Measurements from ENCODE around the gene CNNM2. TPM values are rescaled to one million over a fixed set of nuclear protein-coding genes. Genes with fewer than 3 reads are reported as not detected.
A peak's percentile ranks its signal among the peaks of the same experiment; 100 is the strongest.

Gene CNNM2
- total RNA-seq: 1 to 10 TPM; 3.7 to 3.9 TPM
- long read RNA-seq: 0 reads

DNA sequence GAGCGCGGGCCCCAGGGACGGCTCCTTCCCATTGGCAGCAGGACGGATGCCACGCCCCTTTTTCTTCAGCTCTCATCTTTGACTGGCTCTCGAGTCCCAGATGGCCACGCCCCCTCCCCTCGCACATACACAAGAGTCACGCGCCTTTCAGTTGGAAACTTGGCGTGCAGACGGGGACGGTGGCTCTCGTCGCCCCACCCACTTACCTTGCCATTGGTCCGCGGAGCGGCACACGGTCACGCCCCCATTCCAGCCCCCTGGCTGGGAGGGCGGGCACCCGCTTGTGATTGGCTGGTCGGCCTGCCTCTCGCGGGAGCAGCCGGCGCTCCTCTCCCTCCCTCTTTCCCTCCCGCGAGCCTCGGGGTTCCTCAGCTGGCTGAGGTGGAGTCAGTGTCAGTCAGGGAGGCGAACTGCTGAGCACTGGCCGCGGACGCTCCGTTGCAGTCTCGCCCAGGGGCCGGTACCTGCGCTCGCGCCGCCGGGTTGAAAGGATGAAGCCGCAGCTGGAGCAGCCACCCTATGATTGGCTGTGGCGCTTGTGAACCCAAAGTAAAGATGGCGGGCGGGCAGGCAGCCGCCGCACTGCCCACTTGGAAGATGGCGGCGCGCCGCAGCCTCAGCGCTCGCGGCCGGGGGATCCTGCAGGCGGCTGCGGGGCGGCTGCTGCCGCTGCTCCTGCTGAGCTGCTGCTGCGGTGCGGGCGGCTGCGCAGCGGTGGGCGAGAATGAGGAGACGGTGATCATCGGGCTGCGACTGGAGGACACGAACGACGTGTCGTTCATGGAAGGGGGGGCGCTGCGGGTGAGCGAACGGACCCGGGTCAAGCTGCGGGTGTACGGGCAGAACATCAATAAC, at the start of gene CNNM2:
CNNM2 (plus strand) TSS at position 333 of the 855 bp plus-strand sequence; CDS start at position 520, 187 bp downstream.
- DNase-seq (peak; percentile 100), ATAC-seq (peak; percentile 97 to 98)
- intact Hi-C loops (cut with DNase I): loop anchor here (1.0 to 5.0 kb wide), 4 partner anchors 149 to 327 kb away; partner anchors contain the start of gene RPEL1 (in 1 of the 2)

DNA sequence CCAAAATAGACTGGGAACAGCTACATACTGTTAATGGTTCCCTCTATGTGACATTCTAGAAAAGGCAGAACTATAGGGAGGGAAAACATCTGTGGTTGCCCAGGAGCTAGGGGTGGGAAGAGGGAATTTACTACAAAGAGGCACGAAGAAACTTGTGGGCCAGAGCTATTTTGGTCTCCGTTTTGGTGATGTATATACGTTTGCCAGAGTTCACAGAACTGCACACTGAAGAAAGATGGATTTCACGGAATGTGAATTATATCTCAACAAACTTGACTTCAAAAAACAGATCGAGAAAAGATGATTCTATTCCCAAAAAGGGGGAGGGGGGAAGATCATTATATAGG, 49.2 kb upstream of the CNNM2 start:
- intact Hi-C loops (cut with DNase I): no loop called here
- DNase-seq: no peak
- no peak for ATAC-seq

DNA sequence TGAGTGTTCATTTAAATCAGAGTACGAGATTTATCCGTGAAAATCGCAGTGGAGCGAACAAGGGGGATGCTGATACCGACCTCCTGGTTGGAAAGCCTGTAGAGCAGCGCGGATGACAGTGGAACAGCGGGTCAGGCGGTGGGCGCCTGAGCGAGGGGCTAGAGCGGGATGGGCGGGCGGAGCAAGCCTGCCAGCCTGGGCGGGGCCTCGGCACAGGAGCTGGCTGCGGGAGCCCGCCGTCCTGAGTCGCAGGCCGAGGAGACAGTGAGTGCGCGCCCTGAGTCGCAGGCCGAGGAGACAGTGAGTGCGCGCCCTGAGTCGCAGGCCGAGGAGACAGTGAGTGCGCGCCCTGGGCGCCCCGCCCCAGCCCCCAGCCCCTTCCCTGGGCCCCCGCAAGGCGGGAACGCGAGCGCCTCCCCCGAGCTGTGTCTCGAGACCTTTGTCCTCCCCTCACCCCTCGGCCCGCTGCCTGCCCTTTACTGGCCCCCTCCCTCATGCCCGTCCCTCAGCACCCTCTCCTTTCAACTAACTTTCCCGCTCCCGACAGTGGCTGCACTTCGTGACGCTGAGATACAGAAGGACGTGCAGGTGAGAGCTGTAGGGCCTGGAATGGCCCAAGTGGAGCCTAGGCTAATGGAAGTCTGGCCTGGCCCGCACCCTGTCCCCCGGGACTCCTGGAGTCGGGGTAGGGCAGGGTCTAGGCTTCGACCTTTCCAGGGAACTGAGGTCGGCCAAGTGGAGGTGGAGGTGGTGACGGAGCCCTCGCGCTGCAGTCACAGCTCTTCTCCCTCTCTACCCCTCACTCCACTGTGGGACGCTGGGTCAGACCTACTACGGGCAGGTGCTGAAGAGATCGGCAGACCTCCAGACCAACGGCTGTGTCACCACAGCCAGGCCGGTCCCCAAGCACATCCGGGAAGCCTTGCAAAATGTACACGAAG, 48.6 kb upstream of the CNNM2 start, which contains the start of gene AS3MT:
AS3MT (plus strand) TSS at position 213 of the 941 bp plus-strand sequence; CDS start at position 336, 123 bp downstream.
- DNase-seq: peak; percentile 60
- ATAC-seq: peak; percentile 91 to 93
- intact Hi-C loops (cut with DNase I): no loop called here

DNA sequence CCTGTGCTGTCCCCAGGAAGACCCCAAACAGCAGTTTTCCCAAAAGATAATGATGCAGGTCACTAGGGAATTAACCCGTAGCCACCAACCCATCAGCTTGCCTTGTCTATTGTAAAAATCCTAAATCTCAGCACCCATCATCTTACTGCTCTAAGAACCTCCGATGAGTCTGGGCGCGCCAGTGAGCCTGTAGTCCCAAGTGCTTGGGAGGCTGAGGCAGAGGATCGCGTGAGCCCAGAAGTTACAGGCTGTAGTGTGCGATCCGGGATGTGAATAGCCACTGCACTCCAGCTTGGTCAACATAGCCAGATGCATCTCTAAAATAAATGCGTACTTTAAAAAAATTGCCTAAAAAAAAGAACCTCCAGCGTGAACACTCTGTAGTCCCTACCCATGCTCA, 47.9 kb upstream of the CNNM2 start:
- ATAC-seq: peak; percentile 7

DNA sequence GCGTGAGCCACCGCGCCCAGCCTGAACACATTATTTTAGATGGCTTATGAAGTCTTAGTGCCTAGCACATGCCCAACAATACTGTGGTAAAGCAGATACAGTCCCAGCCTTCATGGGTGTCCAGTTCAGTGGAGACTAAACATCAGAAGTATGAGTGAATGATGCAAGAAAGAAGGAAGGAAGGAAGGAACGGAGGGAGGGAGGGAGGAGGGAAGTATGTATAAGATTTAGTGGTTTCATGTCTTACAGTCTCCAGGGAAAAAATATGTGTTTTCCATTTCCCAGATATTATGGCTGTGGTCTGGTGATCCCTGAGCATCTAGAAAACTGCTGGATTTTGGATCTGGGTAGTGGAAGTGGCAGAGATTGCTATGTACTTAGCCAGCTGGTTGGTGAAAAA, 45.9 kb upstream of the CNNM2 start:
- DNase-seq (no peak), ATAC-seq (no peak)
- intact Hi-C loops (cut with DNase I): no loop called here

More for the DNA sequence above, 47.9 kb upstream of the CNNM2 start:
- intact Hi-C loops (cut with DNase I): no loop called here
- no peak for DNase-seq

DNA sequence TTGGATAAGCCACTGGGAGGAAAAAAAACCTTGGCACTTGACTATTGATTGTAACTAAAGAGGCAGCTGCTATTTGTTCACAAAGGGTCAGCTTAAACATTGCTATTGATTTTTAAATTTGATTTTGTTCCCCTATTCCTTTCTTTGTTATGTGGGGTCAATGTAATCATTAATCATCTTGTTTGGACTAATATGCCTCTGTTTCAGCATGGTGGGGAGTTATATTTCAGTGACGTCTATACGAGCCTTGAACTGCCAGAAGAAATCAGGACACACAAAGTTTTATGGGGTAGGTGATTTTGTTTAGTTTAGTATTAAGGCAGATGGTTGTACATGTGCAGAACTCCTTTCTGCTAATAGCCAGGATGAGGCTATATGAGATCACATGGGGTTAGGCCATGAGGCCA, 41.3 kb upstream of the CNNM2 start:
- DNase-seq: no peak

DNA sequence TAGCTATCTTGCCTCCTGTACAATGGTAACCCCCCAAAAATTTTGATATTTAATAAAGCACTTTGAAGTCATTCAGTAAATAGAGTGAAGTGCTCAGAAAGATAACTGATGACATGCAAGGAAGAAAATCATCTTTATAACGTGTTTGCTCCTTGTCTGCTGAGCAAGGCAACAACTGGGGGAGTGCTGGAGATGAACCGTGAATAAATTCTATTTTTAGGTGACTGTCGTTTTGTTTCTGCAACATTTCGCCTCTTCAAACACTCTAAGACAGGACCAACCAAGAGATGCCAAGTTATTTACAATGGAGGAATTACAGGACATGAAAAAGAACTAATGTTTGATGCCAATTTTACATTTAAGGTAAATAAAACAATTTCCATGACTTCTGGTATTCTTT, 39.5 kb upstream of the CNNM2 start:
- DNase-seq (no peak), ATAC-seq (no peak)
- intact Hi-C loops (cut with DNase I): no loop called here

More for the DNA sequence above, 41.3 kb upstream of the CNNM2 start:
- intact Hi-C loops (cut with DNase I): no loop called here
- ATAC-seq: no peak

DNA sequence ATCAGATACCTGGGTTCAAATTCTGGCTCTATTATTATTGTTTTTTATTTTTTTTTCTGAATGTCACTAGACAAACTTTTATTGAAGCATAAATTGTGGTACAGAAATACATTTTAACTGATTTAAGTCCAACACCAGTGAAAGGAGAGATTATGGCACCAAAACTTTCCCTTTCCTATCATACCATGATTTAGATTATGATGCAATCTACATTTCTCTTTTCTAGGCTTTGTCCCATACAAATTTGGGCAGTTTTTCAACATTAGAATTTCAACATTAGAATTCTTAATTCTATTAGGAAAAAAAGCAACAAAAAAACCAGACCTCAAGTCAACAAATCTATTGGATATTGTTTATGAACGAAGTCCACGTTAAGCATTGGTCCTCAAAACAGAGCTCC, 37.8 kb upstream of the CNNM2 start:
- intact Hi-C loops (cut with DNase I): no loop called here
- ATAC-seq (no peak), DNase-seq (no peak)

DNA sequence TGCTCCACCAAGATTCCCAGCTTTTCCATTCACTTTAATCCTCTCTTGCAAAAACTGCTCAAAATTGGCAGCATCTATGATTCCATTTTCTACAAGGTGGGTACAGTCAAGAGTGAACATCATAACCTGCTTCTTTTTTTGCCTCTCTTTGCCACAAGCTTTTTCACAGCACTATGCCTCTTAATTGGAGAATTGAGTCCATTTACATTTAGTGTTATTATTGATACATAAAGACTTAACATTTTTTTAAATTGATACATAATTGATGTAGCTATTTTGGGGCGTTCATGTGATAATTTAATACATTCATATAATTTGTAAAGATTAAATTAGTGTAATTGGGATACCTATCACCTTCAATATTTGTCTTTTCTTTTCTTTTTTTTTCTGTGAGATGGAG, 30.0 kb upstream of the CNNM2 start:
- ATAC-seq (no peak), DNase-seq (no peak)
- intact Hi-C loops (cut with DNase I): no loop called here

DNA sequence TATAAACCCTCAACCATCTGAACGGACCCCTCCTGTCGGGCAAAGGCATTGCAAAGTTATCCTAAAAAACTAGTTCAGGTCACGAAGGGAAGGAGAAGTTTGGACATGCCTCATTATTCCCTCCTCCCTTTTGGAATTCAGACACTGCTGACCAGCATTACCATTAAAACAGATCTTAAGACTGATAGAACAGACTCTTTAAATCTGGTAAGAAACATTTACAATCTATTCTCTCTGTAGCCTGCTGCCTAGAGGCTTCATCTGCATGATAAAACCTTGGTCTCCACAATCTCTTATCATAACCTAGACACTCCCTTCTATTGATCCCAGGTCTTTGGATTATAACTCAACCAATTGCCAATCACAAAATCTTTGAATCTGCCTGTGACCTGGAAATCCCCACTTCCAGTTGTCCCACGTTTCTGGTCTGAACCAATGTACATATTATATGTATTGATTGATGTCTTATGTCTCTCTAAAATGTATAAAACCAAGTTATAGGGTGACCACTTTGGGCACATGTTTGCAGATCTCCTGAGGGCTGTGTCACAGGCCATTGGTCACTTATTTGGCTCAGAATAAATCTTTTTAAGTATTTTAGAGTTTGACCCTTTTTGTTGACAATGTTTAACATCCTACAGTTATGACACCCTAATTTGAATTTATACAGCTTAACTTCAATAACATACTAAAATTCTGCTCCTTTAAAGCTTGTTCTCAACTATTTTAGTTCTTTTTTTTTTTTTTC, 23.5 kb upstream of the CNNM2 start:
- DNase-seq (no peak), ATAC-seq (no peak)
- intact Hi-C loops (cut with DNase I): no loop called here

DNA sequence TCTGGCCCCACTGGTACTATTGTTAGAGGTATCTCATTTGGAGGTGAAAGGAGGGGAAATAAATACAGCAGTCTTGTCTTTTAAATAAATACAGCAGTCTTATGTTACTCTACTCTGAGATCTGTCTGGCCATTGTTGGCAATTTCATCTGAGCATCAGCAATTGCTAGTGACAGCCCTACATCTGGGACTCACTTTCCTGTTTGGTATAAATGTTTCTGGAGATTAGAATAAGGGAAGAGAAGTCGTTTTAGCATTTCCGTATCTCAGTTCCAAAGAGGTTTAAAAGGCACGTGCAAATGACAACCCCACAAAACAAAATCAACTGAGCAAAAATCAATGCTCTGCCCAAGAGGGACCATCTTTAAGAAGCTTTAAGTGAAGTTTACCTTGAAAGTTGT, 18.1 kb upstream of the CNNM2 start:
- DNase-seq (no peak), ATAC-seq (no peak)
- intact Hi-C loops (cut with DNase I): loop anchor here (1.0 to 5.0 kb wide), 4 partner anchors 65 to 173 kb away; no protein-coding TSS in a partner anchor

DNA sequence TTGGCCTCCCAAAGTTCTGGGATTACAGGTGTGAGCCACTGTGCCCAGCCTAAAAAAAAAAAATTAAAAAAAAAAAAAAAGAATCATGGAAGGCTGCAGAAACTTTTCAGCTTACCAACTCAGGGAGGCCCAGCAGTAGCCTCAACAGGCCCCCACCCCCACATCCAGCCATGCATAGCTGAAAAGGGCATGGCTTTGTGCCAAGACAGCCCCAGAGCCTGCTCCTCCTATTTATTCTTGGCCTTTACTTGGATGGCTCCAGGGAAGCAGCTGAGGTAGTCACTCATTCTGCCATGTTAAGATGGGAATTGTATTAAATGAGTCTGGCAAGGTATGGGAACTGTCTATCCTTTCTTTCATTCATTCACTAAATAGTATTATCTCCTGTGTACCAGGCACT, 13.7 kb upstream of the CNNM2 start:
- DNase-seq (no peak), ATAC-seq (no peak)
- intact Hi-C loops (cut with DNase I): loop anchor here in 1 of 2 donors (5.0 kb wide), 1 partner anchor 177 kb away; no protein-coding TSS in a partner anchor

DNA sequence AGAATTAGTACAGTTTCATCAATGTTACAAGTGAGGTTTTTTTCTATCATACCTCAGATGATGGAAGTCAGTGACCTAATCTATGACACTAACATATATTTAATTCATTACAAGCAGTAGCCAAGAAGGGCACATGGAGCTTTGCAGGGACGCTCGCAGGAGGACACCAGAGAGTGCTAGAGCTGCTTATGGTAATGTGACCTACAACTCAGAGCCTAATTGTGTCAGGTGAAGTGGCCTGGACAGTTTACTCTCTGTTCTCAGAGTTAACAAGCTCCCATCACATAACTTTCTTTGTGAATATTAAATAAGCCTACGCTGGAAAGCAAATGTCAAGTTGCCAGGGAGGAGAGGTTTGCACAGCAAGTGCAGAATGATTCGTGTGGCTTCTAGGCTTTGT, 11.6 kb upstream of the CNNM2 start:
- no peak for DNase-seq
- ATAC-seq: no peak
- intact Hi-C loops (cut with DNase I): no loop called here

DNA sequence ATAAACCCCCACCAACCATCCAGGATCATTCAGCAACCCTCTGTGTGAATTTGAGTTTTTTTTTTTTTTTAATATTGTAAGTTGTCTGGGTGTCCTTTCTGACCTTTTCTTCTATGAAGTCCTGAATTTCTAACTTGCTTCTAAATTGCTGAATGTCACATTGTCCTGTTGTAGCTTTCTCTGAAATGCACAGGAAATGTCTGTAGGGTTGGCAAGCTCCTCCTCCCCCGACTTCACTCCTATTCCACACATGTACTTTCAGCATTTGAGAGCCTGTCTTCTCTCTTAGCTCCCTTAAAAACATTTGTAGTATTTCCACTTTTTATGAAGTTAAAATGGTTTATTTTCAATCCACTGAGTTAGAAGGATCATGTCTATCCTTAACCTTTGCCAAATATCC, 3.3 kb upstream of the CNNM2 start:
- DNase-seq (no peak), ATAC-seq (no peak)
- intact Hi-C loops (cut with DNase I): loop anchor here in 1 of 2 donors (5.0 kb wide), 1 partner anchor 153 kb away; no protein-coding TSS in a partner anchor

DNA sequence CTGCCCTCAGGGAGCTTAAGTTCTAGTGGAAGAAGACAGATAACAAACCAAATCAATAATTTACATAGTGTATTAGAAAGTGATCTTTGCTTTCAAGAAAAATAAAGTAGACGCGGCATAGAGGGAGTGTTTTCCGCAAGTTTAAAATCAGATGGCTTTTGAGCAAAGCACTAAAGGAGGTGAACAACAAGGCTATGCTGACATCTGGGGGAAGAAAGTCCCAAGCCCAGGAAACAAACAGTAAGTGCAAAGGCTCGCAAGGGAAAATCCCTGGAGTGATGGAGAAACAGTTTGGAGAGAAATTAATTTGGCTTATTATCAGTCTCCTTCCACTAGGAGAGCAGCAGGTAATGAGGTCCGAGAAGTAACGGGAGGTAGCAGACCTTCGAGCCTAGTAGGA, 1.9 kb upstream of the CNNM2 start:
- no peak for DNase-seq
- no peak for ATAC-seq
- intact Hi-C loops (cut with DNase I): loop anchor here (2.0 to 5.0 kb wide), 2 partner anchors 151 to 155 kb away; no protein-coding TSS in a partner anchor

DNA sequence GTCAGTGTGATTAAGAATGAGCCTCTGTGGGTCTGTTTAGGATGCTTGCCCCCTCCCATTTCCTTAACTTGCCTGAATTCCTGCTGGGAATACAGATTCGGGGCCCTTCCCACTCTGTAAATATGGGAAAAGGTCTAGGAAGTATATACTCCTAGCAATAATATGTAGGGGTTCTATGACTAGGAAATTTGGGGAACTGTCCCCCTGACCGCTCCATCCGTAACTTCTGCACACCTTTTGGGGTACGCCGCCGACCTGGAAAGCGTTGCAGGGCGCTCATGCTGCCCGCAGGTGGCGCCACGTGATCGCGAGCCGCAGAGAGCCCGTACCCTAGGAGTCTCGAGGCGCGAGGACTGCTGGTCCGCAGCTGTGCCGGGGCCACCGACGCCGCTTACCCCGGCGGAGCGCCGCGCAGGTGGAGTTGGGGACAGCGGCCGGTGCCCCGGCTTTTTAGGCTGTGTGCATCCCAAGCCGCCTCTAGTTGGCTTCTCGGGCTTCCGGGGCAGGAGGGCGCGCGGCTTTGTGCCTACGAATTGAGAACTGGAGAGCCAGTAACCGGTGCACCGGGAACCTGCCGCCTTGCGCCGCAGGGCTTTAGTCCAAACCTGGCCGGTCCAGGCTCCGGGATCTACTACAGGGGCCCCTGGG, 656 bp upstream of the CNNM2 start:
- ATAC-seq (peak; percentile 72 to 81), DNase-seq (peak; percentile 85)
- intact Hi-C loops (cut with DNase I): loop anchor here (1.0 to 5.0 kb wide), 3 partner anchors 150 to 327 kb away; no protein-coding TSS in a partner anchor

DNA sequence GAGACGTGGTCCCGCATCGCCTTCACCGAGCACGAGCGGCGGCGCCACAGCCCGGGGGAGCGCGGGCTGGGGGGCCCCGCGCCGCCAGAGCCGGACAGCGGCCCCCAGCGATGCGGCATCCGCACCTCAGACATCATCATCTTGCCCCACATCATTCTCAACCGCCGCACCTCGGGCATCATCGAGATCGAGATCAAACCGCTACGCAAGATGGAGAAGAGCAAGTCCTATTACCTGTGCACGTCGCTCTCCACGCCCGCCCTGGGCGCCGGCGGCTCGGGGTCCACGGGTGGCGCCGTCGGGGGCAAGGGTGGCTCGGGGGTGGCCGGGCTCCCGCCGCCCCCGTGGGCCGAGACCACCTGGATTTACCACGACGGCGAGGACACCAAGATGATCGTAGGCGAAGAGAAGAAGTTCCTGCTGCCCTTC, 737 bp downstream of the CNNM2 start:
- no peak for DNase-seq
- intact Hi-C loops (cut with DNase I): loop anchor here in 1 of 2 donors (2.0 to 5.0 kb wide), 2 partner anchors 148 to 326 kb away; partner anchors contain the start of gene RPEL1
- no peak for ATAC-seq
